Left cardiac atrium (tissue), 4 donors: Measurements from ENCODE around the gene CCT6B. TPM values are rescaled to one million over a fixed set of nuclear protein-coding genes. Genes with fewer than 3 reads are reported as not detected.
A peak's percentile ranks its signal among the peaks of the same experiment; 100 is the strongest.
"Not testable (repeated sequence)": the region's sequence is repeated elsewhere in the genome, so short reads cannot be mapped to it uniquely, and the experiment has no call there.

Source experiments
- ATAC-seq, 2 donors: fragments of 200-7000 bp; cut with Tn5 transposase; one replicate each; pipeline ENCODE4 v1.9.1; 2020; ENCODE audit warnings: mild to moderate bottlenecking in 2 of 2, moderate library complexity in 2 of 2
- DNase-seq: peaks from one replicate; pipeline ENCODE4 v3.0.0-alpha.2; 2020
- intact Hi-C, 2 donors: fragments of 100-400 bp; cut with DNase I; formaldehyde crosslinking; loops; one replicate each; pipeline versions ENCODE4 v1.14.1 to v1.15.1; 2022 to 2023
- total RNA-seq, 2 donors: library from RNA; stranded (reverse); fragmentation: NEBNext Ultra II Directional; extraction: Animal tissue kit (Norgen Biotek cat#: 25700); gene quantifications; one replicate each; pipeline ENCODE4 v1.2.1, GENCODE V29; 2021
- donor health status: DM: no; HTN: yes; CAD: no.
- donor health status: DM: no; HTN: yes; CAD: no; lungs with severe emphysema.
- donor health status: DM: yes; HTN: yes; CAD: no.
- donor health status: Dilated cardiomyopathy.

CCT6B gene
- total RNA-seq, 2 donors from 2014 or later, result 1.2 to 2.3 TPM

DNA sequence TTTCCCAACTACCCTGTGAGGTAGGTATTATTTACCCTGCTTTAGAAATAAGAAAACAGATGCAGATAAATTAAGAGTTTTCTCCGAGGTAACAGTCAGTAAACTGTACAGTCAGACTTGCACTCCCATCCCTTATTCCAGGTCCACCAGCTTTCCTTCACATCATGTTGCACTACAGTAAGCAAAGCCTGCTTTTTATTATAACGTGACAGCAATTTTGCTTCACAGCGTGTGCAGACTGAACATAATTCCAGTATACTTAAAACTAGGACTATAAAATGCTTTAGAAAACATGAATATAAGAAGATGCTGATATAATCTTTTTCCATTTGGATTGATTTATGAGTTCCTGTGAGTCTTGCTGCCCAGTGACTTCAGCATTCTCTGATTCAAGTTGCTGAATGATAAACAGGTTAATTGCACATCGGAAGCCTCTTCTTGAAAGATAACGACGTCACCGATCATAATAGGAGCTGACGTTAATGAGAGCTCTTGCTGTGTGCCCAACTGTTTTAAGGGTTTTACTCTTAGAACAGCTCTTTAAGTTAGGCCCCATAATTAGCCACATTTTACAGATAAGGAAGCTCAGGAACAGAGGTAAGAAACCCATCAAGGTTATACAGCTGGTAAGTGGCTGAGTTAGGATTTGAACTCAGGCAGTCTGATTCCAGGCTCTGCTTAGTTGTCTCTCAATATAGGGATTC, 20.4 kb upstream of the CCT6B start:
- no peak for DNase-seq
- intact Hi-C loops, result no loop called here
- ATAC-seq, result no peak

DNA sequence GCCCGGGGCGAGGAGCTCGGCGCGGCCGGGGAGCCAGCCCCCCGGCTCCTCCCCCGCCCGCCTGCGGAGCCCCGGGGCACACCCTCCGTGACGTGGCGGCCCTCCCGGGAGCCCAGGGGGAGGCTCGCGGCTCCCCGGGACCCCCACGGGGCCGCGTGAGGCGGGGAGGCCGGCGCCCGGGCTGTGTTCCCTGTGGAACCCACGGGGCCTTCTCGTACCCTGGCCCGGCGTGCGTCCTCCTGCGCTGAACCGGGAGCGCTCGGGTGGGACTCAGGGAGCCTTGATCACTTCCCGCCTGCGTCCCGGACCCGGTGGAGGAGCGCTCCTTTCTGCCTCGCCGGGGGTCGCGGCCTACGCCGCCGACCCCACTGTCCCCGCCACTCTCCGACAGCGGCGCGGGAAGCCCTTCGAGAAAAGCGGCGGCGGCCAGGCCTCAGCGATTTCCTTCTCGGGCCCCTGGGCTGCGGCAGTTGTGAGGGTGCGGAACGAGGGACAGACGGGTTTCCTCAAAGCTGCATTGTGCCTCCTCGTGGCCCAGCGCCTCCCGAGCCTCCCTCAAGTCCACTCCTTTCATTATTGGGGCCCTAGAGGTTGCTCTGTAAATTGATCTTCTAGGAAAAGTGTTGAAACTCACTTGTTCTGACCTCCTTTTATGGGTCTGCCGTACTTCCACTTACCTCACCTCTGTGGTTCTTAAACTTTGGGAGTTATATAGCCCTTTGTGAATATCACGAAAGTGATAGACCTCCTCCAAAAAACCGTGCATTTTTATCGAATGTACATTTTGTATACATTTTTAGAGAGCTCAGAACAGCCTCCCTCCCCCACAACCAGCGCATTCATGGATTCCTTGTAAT, 19.6 kb upstream of the CCT6B start:
- intact Hi-C loops, result no loop called here
- peak; percentile 83 for DNase-seq
- ATAC-seq, result peak; percentile 96 to 97

- DNase-seq (peak; percentile 95), ATAC-seq (peak; percentile 93 to 96)
- intact Hi-C loops, result no loop called here
Measured at GRCh38 chr17:34980353-34980680, 19.1 kb upstream of the CCT6B start, which contains the start of gene LIG3. Gene LIG3 (plus strand): TSS chr17:34980512. CDS start chr17:34983006, 2,494 bp downstream.

GRCh38 chr17:34979650-34980352, 18.5 kb upstream of the CCT6B start:
- intact Hi-C loops, result no loop called here
- no peak for DNase-seq
- ATAC-seq, result peak in 1 of 2 donors; percentile 16

DNA sequence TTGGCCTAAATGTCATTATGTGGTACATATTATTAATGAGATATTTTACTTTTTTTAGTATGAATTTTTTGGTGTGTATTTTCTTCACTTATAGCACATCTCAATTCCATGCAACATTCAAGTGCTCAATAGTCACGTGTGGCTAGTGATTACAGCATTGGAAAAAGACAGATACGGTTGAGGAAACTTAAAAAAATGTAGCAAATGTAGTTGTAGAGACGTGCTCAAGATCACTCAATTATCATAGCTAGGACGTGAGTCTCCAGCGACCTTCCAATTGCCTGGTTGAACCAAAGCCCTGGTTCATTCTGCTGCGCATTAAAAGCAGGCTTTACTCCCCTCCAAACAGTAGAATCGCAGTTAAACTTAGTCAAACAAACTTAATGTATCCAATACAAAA, 17.9 kb upstream of the CCT6B start:
- ATAC-seq, result no peak
- intact Hi-C loops, result no loop called here
- DNase-seq, result no peak

- intact Hi-C loops, result no loop called here
- ATAC-seq (no peak), DNase-seq (no peak)
Measured at GRCh38 chr17:34974794-34975785, 13.8 kb upstream of the CCT6B start.

GRCh38 chr17:34974179-34974578, 12.9 kb upstream of the CCT6B start:
- ATAC-seq, result no peak
- DNase-seq, result no peak
- intact Hi-C loops, result no loop called here

DNA sequence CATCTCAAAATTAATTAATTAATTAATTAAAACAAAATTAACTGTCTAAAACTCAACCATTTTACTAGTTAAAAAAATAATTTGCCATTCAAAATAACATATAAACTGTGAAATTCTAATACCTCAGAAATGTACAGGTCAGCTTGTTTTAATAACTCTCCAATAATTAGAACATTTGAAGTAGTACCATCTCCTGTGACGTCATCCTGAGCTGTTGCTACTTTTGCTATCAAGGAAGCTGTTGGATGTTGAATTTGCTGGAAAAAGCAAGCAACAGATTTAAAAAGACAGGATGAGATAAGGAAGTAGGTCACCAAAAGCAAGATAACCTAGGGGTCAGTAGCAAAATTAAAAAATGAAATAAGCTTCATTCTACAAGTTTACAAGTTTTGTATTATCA, 2.8 kb downstream of the CCT6B start:
- intact Hi-C loops, result no loop called here
- ATAC-seq (no peak), DNase-seq (no peak)

DNA sequence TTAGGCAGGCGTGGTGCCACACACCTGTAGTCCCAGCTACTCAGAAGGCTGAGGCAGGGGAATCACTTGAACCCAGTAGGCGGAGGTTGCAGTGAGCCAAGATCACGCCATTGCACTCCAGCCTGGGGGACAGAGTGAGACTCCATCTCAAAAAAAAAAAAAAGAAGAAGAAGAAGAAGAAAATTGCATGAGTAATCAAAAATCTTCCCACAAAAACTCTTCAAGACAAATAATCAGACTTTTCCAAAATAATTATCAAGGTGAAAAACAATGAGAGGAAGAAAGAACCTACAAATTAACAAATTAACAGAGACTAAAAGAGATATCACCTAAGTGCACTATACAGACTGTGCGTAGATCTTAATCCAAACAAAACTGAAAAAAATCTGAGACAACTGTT, 10.5 kb downstream of the CCT6B start:
- DNase-seq, intact Hi-C loops, ATAC-seq: not testable (repeated sequence)

DNA sequence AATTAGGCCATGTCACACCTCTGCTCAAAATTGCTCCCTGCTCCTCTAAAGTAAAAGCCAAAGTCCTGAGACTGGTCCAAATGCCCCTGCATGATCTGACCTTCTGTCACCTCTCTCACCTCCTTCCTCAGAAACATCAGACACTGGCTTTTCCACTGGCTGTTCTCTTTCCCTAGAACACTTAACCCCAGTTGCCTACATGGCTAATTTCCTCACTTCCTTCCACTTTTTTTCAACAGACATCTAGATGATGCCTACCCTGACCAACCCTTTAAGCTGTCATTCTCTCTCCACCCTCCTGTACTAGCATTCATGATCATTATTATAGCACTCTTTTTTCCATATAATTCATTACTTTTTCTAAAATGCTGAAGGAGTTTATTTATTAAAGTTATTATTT, 31.0 kb downstream of the CCT6B start:
- intact Hi-C loops, result no loop called here
- DNase-seq (no peak), ATAC-seq (no peak)

DNA sequence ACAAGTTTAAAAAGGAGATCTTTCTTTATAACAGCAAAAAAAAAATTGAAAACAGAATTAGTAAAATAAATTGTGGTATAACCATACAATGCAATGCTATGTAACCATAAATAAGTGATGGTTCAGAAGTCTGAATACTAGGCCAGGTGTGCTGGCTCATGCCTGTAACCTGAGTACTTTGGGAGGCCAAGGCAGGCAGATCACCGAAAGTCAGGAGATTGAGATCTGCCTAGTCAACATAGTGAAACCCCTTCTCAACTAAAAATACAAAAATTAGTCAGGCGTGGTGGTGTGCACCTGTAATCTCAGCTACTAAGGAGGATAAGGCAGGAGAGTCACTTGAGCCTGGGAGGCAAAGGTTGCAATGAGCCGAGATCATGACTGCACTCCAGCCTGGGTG, 34.6 kb downstream of the CCT6B start:
- ATAC-seq, result no peak
- no peak for DNase-seq
- intact Hi-C loops, result no loop called here

GRCh38 chr17:34920676-34921075, 40.6 kb downstream of the CCT6B start:
- intact Hi-C loops, result no loop called here
- ATAC-seq (no peak), DNase-seq (no peak)

DNA sequence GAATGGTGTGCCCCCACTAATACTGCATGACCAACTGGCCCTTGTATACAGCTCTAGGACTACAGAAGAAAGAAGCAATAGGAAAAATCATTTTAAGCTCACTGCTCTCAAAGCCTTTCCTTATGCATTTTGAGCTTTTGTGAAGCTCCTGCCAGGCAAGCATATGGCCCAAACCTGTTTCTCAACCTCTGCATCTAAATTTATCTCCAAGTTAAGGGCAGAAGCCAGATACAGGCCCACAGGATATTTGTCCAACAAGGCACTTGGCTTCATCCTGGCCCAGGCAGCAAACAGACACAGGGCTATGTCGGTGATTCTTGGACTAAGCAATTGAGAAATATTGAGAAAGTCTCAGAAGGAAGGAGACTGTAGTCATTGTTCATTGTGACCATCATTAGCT, 43.9 kb downstream of the CCT6B start:
- intact Hi-C loops, result no loop called here
- DNase-seq (no peak), ATAC-seq (no peak)

DNA sequence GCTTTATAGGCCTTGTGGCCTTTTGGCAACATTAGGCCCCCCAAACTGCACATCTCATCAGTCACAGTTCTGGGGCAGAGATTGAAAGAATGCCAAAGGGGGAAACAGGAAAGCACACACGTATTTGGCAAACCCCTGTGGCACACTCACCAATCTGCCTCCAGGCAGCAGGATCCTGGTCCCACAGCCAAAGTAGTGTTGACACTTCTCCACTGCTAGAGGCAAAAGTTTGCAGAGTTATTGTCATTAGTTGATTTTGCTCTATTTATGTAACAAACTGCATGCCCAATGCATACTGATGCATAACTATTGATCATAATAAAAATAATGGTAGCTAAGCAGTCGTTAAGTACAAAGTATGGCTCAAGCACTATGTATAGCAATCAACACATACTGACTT, 45.1 kb downstream of the CCT6B start:
- intact Hi-C loops, result no loop called here
- ATAC-seq, result no peak
- DNase-seq, result no peak

DNA sequence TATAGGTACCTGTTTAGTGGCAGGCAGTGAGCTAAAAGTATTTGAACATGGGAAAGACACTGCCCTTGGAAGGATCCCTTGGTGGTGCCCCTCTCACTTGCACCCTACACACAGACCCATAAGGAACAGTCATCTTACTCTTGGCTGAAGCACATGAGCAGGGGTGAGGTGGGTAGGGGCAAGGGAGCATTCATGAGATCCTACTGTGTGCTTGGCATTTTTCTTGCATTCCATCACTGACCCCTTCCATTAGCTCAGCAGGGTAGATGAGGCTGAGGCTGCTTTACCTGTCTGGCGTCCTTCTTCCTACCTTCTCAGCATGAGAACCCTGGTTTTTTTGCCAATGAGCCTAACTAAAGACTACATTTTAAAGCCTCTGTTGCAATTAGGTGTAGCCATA, 48.3 kb downstream of the CCT6B start:
- no peak for ATAC-seq
- DNase-seq, result no peak
- intact Hi-C loops, result no loop called here

- no peak for ATAC-seq
- DNase-seq, result no peak
- intact Hi-C loops, result no loop called here
Measured at GRCh38 chr17:34909040-34909439, 52.2 kb downstream of the CCT6B start.

- intact Hi-C loops, result no loop called here
- DNase-seq (no peak), ATAC-seq (no peak)
Measured at GRCh38 chr17:34902831-34903547, 58.3 kb downstream of the CCT6B start.

- DNase-seq (no peak), ATAC-seq (no peak)
- intact Hi-C loops, result no loop called here
Measured at GRCh38 chr17:34899643-34900291, 61.5 kb downstream of the CCT6B start.
